Measurements from ENCODE around the gene AGBL4.

- no peak for TF ChIP-seq EP300 (IDR thresholded peaks at IDR 0.05)
- TF ChIP-seq, protein P1, sequence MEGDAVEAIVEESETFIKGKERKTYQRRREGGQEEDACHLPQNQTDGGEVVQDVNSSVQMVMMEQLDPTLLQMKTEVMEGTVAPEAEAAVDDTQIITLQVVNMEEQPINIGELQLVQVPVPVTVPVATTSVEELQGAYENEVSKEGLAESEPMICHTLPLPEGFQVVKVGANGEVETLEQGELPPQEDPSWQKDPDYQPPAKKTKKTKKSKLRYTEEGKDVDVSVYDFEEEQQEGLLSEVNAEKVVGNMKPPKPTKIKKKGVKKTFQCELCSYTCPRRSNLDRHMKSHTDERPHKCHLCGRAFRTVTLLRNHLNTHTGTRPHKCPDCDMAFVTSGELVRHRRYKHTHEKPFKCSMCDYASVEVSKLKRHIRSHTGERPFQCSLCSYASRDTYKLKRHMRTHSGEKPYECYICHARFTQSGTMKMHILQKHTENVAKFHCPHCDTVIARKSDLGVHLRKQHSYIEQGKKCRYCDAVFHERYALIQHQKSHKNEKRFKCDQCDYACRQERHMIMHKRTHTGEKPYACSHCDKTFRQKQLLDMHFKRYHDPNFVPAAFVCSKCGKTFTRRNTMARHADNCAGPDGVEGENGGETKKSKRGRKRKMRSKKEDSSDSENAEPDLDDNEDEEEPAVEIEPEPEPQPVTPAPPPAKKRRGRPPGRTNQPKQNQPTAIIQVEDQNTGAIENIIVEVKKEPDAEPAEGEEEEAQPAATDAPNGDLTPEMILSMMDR (IDR thresholded peaks at IDR 0.05), result no peak
- no peak for TF ChIP-seq POLR2A (IDR thresholded peaks at IDR 0.05)
Measured at GRCh38 chr1:48649880-48650279, 1373.9 kb downstream of the AGBL4 start.
